HG03159 (cell line): ENCODE measurements around the gene LRRC36.
"Not testable (repeated sequence)": the region's sequence is repeated elsewhere in the genome, so short reads cannot be mapped to it uniquely, and the experiment has no call there.

ENCODE experiments used
- ATAC-seq: cut with Tn5 transposase; IDR thresholded peaks from one replicate; pipeline ENCODE4 v1.9.1; 2021; ENCODE audit warnings: mild to moderate bottlenecking, moderate library complexity; ENCODE audit not compliant: unreplicated experiment

LRRC36 gene

DNA sequence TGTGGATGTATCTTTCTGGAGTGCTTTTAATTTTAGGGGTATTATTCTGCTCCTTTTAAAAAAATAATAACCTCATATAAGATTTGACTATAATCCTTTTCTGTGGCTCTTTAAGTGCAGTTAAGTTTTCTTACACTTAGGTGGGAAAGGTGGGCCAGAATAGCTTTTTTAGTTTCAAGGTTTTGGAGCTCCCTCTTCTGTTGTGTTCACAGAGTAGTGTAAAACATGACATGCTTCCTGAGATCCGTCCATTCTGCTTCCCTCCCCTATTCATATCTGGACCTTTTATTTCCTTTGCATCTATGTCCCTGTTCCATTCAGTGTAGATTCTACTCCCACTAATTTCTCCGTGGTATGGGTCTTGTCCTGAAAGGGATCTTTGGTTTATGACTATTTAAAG lies 12.8 kb downstream of the LRRC36 start:
- ATAC-seq, result no peak

DNA sequence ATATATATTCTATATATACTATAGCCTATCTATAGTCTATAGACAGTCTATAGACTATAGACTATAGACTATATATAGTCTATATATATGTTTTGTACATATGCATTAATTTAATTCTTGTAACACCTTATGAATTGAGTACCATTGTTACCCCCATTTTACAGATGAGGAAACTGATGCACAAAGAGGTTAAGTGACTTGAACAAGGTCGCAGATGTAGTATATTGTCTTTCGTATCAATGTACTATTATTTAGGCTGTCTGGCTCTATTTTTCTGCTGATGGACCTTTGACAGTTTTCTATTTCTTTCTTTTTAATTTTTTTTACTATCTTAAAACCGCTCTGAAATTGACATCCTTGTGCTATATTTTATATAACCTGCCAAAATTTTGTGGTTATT lies 14.6 kb downstream of the LRRC36 start:
- ATAC-seq, result no peak

DNA sequence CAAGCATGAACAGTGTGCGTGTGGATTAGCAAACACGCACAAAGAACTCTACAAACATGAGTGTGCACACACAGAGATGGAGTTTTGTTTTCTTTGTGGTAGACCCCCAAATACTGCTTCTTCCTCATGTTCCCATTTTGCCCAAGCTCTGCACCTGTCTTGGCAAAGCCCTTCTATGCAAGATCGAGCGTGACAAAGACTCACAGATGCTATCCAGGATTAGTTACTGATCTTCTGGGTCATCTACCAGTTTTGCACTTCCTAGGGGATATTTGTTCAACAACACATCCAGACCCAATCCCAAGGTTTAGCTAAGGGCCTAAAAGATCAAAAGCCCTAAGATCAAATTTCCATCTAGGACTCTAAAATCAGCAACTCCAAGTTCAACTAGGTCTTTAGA lies 16.0 kb downstream of the LRRC36 start:
- no peak for ATAC-seq

DNA sequence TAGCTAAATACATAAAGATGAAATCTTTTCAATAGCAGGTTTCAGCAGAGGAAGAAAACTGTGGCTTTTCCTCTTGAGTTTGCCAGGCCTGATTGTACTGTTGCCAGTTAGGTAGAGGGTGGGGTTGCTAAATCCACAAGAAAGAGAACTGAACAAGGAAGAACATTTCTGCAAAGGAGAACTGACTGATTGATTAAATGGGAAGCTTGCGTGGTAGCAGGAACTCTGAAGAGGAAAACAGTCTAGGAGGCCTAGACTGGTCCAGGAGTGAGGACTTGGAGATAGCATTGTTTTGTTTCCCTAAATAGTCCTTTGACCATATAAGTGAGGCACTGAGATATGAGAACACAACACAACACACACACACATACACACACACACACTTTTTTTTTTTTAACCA lies 18.8 kb downstream of the LRRC36 start:
- no peak for ATAC-seq

DNA sequence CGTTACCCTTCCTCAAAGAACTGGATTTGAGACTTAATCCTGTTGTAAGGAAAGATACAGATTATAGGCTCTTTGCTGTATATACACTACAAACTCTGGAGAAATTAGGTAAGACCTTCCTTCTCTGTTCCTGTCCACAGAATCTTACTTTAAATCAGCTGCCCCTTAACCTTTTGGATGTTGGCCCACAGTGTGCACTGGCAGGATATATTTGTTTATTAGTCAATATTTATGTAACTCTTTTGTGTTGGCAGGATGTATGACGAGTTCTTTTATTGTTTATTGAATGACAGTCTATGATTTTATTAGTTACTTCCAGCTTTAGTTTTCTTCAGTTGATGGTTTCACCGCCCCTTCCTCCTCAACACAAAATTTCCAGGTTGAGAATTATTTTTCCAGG lies 19.7 kb downstream of the LRRC36 start:
- no peak for ATAC-seq

DNA sequence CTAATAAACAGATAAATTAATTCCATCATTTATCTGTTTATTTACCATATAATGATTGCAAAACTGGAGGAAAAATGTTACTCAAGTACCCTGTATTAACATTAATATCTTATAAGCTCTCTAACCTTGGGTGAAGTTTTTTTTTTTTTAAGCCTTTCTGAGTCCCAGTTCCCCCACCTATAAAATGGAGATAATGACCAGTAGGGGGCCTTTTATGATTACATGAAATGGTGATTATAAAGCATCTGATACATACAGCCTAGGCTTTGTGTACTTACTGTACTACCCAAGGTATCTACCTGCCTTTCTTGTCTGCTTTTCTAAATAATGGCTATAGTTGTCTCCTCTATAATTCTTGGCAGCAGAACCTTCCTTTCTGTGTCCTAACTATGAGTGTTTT lies 22.6 kb downstream of the LRRC36 start:
- ATAC-seq, result no peak

DNA sequence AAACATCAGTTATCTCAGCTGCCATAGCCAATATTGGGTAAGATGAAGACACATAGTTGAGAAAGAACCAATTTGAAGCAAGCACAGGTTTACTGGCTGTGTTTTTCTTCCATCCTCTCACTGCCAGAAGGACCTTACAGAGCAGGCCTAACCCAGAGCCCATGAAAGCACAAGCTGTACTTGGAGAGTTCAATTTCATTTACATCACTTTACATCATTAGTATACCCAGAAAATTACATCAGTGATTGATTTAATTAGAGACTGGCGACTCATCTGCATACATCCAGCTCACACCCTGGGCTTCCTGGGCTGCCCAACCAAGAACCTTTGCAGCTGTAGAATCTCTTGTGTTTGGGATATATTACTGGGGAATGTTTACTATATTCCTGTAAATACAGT lies 23.7 kb downstream of the LRRC36 start:
- no peak for ATAC-seq

DNA sequence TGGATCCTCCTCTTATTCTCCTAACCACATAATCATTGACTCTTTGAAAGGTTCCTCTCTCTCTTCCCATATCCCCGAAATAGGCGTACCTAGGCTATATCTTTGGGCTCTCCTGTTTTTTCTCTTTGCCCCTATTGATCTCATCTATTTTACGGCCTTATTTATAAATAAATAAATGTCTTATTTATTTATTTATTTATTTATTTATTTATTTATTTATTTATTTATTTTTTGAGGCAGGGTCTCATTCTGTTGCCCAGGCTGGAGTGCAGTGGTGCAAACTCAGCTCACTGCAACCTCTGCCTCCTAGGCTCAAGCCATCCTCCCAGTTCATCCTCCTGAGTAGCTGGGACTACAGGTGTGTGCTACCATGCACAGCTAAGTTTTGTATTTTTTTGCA lies 25.8 kb downstream of the LRRC36 start:
- ATAC-seq, result not testable (repeated sequence)

DNA sequence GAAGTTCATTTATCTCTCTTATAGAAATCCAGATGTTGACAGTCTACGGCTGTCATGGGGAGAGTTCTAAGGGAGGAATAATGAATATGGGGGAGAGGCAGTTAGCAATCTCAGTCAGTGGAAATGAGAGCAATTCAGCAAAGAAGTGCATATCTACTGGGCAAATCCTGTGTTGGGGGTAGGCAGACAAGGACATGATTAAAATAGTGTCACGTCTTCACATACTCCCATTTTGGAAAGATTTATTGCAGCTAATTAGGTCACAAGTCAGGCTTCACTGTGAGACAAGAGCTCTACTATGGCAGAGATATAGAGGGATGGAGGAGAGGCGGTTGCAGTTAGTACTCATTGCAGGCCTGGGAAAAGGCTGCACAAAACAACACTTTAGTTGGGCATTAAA lies 29.8 kb downstream of the LRRC36 start:
- no peak for ATAC-seq

DNA sequence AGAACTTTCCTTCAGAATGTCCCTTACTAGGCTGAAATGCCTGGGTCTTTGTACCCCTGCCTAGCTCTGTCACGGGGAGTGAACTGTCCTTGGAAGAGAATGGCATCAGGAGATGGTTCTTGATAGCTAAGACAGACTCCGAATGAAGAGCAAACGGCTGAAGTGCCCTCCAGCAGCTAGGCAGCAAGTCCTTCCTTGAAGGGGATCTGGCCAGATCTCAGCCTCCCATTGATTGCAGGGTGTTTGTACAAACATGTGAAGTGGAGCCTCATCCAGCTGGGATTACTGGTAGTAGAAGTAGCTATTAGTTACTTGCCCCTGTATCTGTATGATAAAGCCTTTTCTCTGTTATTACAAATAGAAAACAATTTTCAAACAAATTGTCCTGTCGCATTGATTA lies 30.9 kb downstream of the LRRC36 start:
- ATAC-seq, result no peak

DNA sequence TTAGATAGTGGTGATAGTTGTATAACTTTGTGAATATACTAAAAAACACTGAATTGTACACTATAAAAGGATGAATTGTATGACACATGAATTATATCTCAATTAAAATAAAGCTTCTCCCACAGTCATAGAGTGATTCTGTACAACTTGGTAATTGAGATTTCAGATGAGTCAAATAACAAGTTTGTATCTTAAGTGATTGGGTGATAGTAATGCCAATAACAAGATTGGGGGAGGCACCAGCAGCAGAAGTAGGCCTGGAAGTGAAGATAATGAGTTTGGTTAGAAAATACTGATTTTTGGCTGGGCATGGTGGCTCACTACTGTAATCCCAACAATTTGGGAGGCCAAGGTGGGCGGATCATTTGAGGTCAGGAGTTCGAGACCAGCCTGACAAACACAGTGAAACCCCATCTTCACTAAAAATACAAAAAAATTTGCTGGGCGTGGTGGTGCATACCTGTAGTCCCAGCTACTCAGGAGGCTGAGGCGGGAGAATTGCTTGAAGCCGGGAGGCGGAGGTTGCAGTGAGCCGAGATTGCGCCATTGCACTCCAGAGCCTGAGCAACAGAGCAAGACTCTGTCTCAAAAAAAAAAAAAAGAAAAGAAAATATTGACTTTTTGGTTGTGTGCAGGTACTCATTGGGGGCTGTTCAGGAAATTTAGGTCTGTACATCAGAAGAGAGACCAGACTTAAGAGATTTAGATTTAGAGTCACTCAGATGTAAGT lies 33.1 kb downstream of the LRRC36 start:
- not testable (repeated sequence) for ATAC-seq

DNA sequence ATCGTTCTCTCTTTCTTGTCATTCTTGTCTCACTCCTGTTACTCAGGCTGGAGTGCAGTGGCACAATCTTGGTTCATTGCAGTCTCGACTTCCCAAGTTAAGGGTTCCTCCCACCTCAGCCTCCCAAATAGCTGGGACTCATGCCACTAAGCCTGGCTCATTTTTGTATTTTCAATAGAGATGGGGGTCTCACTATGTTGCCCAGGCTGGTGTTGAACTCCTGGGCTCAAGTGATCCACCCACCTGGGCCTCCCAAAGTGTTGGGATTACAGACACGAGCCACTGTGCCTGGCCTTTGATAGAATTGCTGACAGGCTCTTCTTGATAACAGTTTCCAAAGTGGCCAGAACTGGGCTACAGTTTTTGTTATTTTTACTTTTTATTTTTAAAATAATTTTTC lies 34.4 kb downstream of the LRRC36 start:
- ATAC-seq, result no peak

DNA sequence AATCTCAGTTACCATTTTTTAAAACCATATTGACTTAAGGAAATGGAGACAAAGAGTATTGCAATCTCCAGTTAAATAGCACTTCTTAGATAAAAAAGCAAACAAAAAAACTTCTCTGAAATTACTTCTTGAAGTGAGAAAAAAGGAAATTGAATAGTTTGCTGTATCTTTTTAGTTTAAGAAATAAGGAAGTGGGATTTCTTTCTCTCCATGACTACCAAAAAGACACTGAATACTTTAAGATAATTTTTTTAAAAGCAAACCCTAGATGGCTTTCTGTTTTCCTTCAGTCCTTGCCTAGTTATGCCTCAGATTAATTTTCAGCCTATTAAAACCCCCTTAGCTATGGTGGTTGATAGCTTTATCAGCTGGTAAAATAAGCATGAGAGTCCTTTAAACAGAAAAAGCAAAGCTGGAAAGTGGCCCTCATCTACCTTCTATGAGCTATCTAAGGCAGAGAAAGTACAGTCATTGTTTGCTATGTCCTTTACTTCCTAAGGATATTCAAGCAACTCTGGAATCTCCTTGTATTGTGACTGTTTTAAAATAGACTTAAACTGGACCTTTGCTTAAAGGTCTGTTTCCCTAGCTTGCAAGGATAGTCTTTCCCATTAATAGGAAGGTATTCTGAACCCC lies 38.1 kb downstream of the LRRC36 start:
- no peak for ATAC-seq

DNA sequence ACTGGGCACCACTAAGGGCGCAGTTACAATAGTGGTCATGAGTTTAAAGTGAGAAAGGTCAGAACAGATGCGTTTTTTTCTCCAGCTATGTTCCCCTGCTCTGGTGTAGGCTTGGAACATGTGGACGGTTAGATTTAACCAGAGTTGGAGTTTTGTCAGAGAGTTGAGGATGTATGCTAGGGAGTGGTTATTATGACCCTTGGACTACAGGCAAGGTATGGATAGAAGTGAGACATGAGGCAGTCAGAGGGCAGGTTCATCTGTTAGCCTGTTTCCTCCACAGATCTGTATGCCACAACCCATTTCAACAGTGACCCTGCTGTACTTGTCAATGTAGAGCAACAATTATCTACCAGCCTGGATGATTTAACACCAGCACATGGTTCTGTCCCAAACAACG lies 44.0 kb downstream of the LRRC36 start:
- no peak for ATAC-seq

DNA sequence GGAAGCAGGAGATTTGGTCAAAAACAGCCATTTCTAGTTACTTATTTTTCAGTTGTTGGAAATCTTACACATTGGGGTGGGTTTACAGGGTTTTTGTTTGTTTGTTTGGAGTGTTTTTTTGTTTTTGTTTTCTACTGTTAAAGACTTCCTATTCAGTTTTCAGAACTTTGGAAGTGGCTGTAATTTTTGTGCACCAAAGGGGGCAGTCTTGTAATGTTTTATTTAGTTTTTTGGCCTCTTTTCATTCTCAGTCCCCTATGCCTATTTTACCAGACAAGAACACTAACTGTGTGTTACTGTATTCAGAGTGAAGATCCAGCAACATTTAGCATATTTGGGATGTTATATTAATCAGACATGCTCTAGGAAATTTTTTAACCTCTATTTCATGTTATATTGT lies 46.0 kb downstream of the LRRC36 start:
- no peak for ATAC-seq

DNA sequence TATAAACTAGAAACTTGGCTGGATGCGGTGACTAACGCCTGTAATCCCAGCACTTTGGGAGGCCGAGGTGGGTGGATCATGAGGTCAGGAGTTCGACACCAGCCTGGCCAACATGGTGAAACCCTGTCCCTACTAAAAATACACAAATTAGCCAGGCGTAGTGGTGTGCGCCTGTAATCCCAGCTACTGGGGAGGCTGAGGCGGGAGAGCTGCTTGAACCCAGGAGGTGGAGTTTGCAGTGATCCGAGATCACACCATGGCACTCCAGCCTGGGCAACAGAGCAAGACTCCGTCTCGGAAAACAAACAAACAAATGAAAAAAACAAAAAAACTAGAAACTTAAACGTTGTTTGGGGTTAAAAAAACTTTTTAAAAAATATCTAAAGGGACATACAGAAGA lies 49.4 kb downstream of the LRRC36 start:
- ATAC-seq, result not testable (repeated sequence)

DNA sequence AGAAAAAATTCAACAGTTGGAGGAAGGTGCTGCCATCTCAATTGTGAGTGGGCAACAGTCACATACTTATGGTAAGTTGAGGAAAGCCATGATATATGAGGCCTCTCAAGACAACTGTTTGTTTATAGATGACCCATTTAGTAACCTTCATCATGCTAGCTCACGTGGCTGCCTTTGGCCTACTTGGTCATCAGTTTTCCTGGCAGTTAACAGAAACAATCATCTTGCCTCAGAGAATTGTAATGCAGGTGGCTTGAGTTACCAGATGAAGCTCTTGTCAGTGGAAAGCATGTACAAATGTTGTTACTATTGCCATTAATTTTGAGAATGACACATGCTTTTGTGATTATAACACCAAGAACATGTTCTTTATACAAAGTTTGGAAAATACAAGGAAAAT lies 52.0 kb downstream of the LRRC36 start:
- no peak for ATAC-seq

DNA sequence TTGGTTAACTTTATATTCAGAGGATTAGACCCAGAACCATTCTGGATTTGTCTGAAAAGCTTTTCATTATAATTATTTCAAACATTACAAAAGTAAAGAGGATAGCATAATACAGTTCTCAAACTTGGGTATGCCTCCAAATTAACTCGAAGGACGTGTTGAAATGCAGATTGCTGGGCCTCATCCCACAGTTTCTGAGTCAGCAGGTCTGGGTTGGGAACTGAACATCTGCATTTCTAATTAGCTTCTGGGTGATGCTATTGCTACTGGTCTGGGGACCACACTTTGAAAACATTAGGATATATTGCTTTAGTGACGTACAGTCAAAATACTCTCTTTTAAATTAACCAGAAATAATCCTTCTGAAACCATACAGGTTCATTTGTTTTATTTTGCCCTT lies 56.7 kb downstream of the LRRC36 start:
- no peak for ATAC-seq

DNA sequence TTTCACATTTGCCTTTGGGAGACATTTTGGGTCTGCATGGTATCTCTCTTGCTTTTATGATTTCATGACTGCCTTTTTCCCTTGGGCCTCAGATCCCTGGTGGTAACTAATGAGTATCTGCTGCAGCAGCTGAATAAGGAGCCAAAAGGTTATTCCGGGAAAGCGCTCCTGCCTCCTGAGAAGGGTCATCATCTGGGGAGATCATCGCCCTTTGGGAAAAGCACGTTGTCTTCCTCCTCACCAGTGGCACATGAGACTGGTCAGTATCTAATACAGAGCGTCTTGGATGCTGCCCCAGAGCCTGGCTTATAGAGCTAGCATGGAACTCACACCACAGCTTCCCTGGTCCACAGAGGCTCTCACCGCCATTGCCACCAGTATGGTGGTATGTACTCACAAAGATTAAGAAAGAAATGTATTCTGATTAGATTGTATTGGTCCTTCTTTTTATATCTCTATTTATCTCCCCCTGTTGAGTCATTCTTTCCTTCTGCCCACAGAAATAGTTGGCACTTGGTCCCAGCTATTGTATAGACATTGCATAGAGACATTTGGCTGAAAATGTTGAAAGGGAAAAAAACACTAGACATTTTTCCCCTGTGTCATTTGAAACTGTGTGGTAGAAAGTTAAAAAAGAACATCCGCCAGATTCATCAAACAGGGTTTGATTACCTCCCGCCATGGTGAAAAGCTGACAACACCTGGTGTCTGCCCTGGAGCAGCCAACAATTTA lies 58.3 kb downstream of the LRRC36 start:
- ATAC-seq, result no peak

DNA sequence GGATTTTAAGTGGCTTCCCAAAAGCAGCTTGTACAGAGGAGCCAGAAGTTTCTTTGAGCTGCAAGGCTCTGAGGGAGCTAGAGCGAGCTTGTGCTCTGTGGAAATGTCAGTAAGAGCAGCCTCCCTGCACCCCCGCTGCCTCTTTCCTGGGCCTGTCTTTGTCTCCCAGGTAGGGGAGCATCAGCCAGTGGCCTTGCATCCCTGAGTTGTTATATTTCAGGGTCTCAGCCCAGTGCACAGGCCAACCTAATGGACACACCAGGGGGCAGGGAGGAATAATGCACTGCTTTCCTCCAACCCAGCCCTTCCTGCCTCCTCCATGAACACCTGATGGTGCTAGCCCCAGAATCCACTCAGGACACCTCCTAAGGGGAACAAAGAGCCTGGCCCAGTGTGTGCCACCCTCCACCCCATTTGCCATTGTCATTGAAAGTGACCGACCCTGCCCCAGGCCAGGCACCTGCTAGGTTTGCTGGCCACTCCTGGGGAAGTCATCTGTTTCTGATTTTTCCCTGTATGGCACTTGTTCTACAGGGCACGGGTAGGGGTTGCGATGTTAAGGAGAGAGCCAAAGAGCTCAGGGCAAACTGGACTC lies 60.3 kb downstream of the LRRC36 start:
- ATAC-seq, result no peak

DNA sequence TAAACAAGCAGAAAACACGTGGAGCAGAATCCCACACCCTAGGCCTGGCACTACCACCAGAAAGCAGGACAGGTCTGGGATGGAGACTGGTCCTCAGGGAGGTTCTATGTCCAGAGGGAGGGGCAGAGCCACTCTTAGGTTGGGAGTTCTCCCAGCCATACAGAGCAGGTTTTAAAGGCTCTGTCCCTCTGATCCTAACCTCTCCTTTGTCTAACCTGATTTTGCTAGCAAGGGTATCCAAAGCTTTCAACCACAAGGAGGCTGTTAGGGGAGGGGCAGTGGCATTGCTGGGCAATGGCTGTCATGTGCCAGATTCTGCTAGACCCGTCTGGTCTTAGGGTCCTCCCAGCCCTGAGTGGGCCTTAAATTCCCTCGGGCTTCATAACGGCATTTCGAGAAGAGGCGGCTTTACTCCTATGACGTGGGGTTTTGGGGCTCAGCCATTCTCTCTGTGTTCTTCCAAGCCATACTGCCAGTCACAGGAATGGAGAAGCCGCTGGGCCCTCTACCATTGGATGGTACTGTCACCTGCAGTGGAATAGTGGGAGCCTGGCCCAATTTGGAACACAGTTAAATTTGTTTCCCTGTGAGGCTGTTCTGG lies 61.0 kb downstream of the LRRC36 start:
- ATAC-seq, result no peak
